GM12878 (cell line): ENCODE results near the gene C16orf96. TPM values are rescaled to one million over a fixed set of nuclear protein-coding genes. Genes with fewer than 3 reads are reported as not detected.

ENCODE experiments used
- ATAC-seq: fragments of 200-7000 bp; cut with Tn5 transposase; 3 replicates; pipeline ENCODE4 v1.9.1; 2020; ENCODE audit warnings: mild to moderate bottlenecking, moderate library complexity
- BruUV-seq: library from RNA; stranded (reverse); fragments of 400-500 nt; replicated peaks from 2 replicates; lab custom pipeline; 2021; lab: Mats Ljungman, UMichigan
- CTCF ChIA-PET: fragments of 300-600 bp; sonication (Branson Sonifier 250); formaldehyde crosslinking; extraction: SDS; loops from one replicate; lab custom pipeline; 2021; ENCODE audit warnings: inconsistent platforms; lab: Yijun Ruan, JAX
- POLR2A ChIA-PET: fragments of 350-600 bp; formaldehyde crosslinking; extraction: SDS; loops from one replicate; lab custom pipeline; 2021; ENCODE audit warnings: inconsistent platforms; lab: Charles Lee
- RAD21 ChIA-PET: fragments of 300-600 bp; sonication (Branson Sonifier 250); formaldehyde crosslinking; loops from one replicate; lab custom pipeline; 2023; ENCODE audit warnings: antibody characterized with exemption; ENCODE audit not compliant: unreplicated experiment; lab: Charles Lee
- SMC1A ChIA-PET: fragments of 300-600 bp; sonication (Branson Sonifier 250); formaldehyde crosslinking; loops from one replicate; lab custom pipeline; 2023; ENCODE audit not compliant: unreplicated experiment, uncharacterized antibody; lab: Charles Lee
- DNase-seq: peaks from one replicate; pipeline ENCODE4 v3.0.0-alpha.2; 2011; ENCODE audit warnings: low read depth, low spot score
- FAIRE-seq: peaks from 3 replicates; lab custom pipeline; 2011; peaks lifted over from hg19 to GRCh38; lab: Jason Lieb, UNC
- H2AFZ ChIP-seq: 2 replicates; pipeline ENCODE4 v1.6.0; 2011; ENCODE audit warnings: low read depth, low read length, control low read depth; ENCODE audit not compliant: control insufficient read depth
- H3K27ac ChIP-seq: 2 replicates; pipeline ENCODE4 v1.5.1; 2011; ENCODE audit warnings: control low read depth; ENCODE audit not compliant: control insufficient read depth, insufficient read depth
- H3K27me3 ChIP-seq, 2 experiments: replicated peaks in 1 of 2; 2 replicates each; pipeline versions ENCODE4 v1.6.0 to v1.6.1; 2011; ENCODE audit warnings: low read length in 1 of 2; ENCODE audit not compliant: control insufficient read depth in 2 of 2, insufficient read depth in 2 of 2
- H3K36me3 ChIP-seq, 2 experiments: 2 replicates each; pipeline ENCODE4 v1.5.1; 2011; ENCODE audit warnings: low read length in 1 of 2; ENCODE audit not compliant: control insufficient read depth in 2 of 2, insufficient read depth in 2 of 2
- H3K4me1 ChIP-seq: 2 replicates; pipeline ENCODE4 v1.6.1; 2011; ENCODE audit warnings: mild to moderate bottlenecking, low read length, moderate library complexity, mixed read lengths; ENCODE audit not compliant: control insufficient read depth, insufficient read depth
- H3K4me2 ChIP-seq: 2 replicates; pipeline ENCODE4 v1.6.0; 2011; ENCODE audit warnings: control low read depth; ENCODE audit not compliant: control insufficient read depth, insufficient read depth
- H3K4me3 ChIP-seq: fragments of 200-600 bp; sonication (generic); 2 replicates; pipeline ENCODE4 v1.5.1; 2016
- H3K79me2 ChIP-seq: 2 replicates; pipeline ENCODE4 v1.6.0; 2011; ENCODE audit warnings: low read length; ENCODE audit not compliant: control insufficient read depth, insufficient read depth
- H3K9ac ChIP-seq: 2 replicates; pipeline ENCODE4 v1.8.0; 2011; ENCODE audit warnings: low read length, control low read depth, mixed read lengths; ENCODE audit not compliant: control insufficient read depth, insufficient read depth
- H3K9me3 ChIP-seq: replicated peaks from 3 replicates; pipeline ENCODE4 v1.5.1; 2011; ENCODE audit warnings: mild to moderate bottlenecking, low read length; ENCODE audit not compliant: control insufficient read depth, insufficient read depth
- H4K20me1 ChIP-seq: 2 replicates; pipeline ENCODE4 v1.6.0; 2011; ENCODE audit not compliant: control insufficient read depth, insufficient read depth
- CBX3 ChIP-seq: fragments of 200-600 bp; sonication (generic); IDR thresholded peaks from 2 replicates; pipeline ENCODE4 v1.6.1; 2016; ENCODE audit warnings: low read depth, borderline replicate concordance
- CHD2 ChIP-seq: IDR thresholded peaks from 2 replicates; pipeline ENCODE4 v1.6.1; 2011; ENCODE audit warnings: low read depth, low read length, improper control_type of control experiment, borderline replicate concordance
- CREB1 ChIP-seq: IDR thresholded peaks from 2 replicates; pipeline ENCODE4 v1.6.1; 2012; ENCODE audit warnings: low read depth, mild to moderate bottlenecking, inconsistent platforms
- EED ChIP-seq: sonication (generic); IDR thresholded peaks from 2 replicates; pipeline ENCODE4 v1.6.1; 2016; ENCODE audit warnings: antibody characterized with exemption, low read depth
- IKZF2 ChIP-seq, 2 experiments: fragments of 450-650 bp; IDR thresholded peaks; 2 replicates each; pipeline ENCODE4 v1.6.1; 2017; ENCODE audit warnings: mild to moderate bottlenecking in 2 of 2, moderate library complexity in 2 of 2
- MEF2B ChIP-seq: fragments of 450-650 bp; IDR thresholded peaks from 2 replicates; pipeline ENCODE4 v1.6.1; 2018; ENCODE audit warnings: mild to moderate bottlenecking, moderate library complexity; ENCODE audit not compliant: partially characterized antibody, poor library complexity, severe bottlenecking
- PBX3 ChIP-seq: IDR thresholded peaks from 2 replicates; pipeline ENCODE4 v1.6.1; 2011; ENCODE audit warnings: mild to moderate bottlenecking, low read depth, low read length, moderate library complexity; ENCODE audit not compliant: insufficient replicate concordance
- RBBP5 ChIP-seq: fragments of 200-600 bp; sonication (generic); conservative IDR thresholded peaks from 2 replicates; pipeline ENCODE4 v1.6.1; 2016
- RUNX3 ChIP-seq: IDR thresholded peaks from 2 replicates; pipeline ENCODE4 v1.6.1; 2012; ENCODE audit warnings: low read length, inconsistent platforms
- SMAD5 ChIP-seq: IDR thresholded peaks from 2 replicates; pipeline ENCODE4 v1.6.1; 2016; ENCODE audit warnings: antibody characterized with exemption, low read depth
- USF2 ChIP-seq: IDR thresholded peaks from 2 replicates; pipeline ENCODE4 v1.6.1; 2011; ENCODE audit warnings: low read depth, low read length, improper control_type of control experiment, borderline replicate concordance
- YY1 ChIP-seq: IDR thresholded peaks from 2 replicates; pipeline ENCODE4 v1.6.1; 2011; ENCODE audit warnings: low read depth, mild to moderate bottlenecking, low read length
- ZNF207 ChIP-seq: fragments of 450-650 bp; IDR thresholded peaks from 2 replicates; pipeline ENCODE4 v1.6.1; 2014; ENCODE audit warnings: antibody characterized with exemption, mild to moderate bottlenecking, borderline replicate concordance
- ZNF274 ChIP-seq: IDR thresholded peaks from one replicate; pipeline ENCODE4 v1.8.0; 2011; ENCODE audit not compliant: insufficient read length, insufficient read depth
- ZZZ3 ChIP-seq: IDR thresholded peaks from 2 replicates; pipeline ENCODE4 v1.6.1; 2011; ENCODE audit warnings: low read depth; ENCODE audit not compliant: control insufficient read depth, insufficient read length
- WGBS: methylation state at CpG from one replicate; pipeline ENCODE4 v1.1.6; 2016; ENCODE audit warnings: low lambda C conversion rate; ENCODE audit not compliant: insufficient replicate concordance, insufficient coverage; ENCODE audit errors: missing lambda C conversion rate; 5-methylcytosine and 5-hydroxymethylcytosine counted together
- in situ Hi-C: fragments of 300-500 bp; cut with MboI; formaldehyde crosslinking; loops from 9 replicates; pipeline ENCODE4 v1.14.3; 2018; ENCODE audit warnings: mixed read lengths
- intact Hi-C: fragments of 100-400 bp; cut with micrococcal nuclease; formaldehyde crosslinking; loops from one replicate; pipeline ENCODE4 v1.14.2; 2022; ENCODE audit not compliant: unreplicated experiment
- polyA plus RNA-seq, 11 experiments: library from polyadenylated mRNA; depleted of rRNA in 4 of 11; unstranded in 6 of 11; stranded (reverse) in 5 of 11; fragments of >200 nt; fragmentation: Nextera tagmentation in 4 of 11; fragmentation: Illumina TruSeq in 1 of 11; extraction: Ambion mirVana in 4 of 11; extraction: Trizol in 1 of 11; gene quantifications; 1 replicate in 1 of 11; 2 replicates in 10 of 11; pipeline versions ENCODE4 v1.2.1 to v1.2.3, GENCODE V29; 2011 to 2016; ENCODE audit warnings: inconsistent platforms in 2 of 11, missing spikeins in 2 of 11, low read depth in 1 of 11
- total RNA-seq, 4 experiments: library from RNA; depleted of rRNA in 3 of 4; stranded (reverse); fragments of >200 nt in 3 of 4; fragmentation: Illumina TruSeq in 1 of 4; extraction: Trizol in 1 of 4; gene quantifications; 2 replicates each; pipeline versions ENCODE4 v1.2.1 to v1.2.3, GENCODE V29; 2013 to 2021

Gene C16orf96
- total and polyA plus RNA-seq, 10 of the 15 experiments (the other 5 are each of a cell fraction or from before 2014, with no cell fraction given): 0.01 to 0.08 (median 0.01) TPM; not detected in 7

- TF ChIP-seq IKZF2 (IDR thresholded peaks at IDR 0.05) (no peak), MEF2B (no peak), PBX3 (no peak), RUNX3 (peak; percentile 37; the same call in 1 of the 2 replicates), SMAD5 (no peak), YY1 (peak; percentile 69; the same call in 1 of the 2 replicates), ZNF274 (no peak), USF2 (no peak), EED (0 out of 2 replicates have a peak, but pooled peaks have one; percentile 37)
These were observed 49.7 kb upstream of the C16orf96 start (continued) for GRCh38 chr16:4506450-4506849.

GRCh38 chr16:4507588-4508345 lies 48.4 kb upstream of the C16orf96 start:
- 94% methylated on average over 17 of the region's 17 CpGs for WGBS
- no TSS peak for BruUV-seq
- Histone ChIP-seq H3K9me3 (no peaks in the 10 kb centered on the region), H3K4me1 (peaks cover 20% of the 10 kb centered on the region), H3K36me3 (peaks cover 24 to 43% of the 10 kb centered on the region in 2 experiments; a peak in 3 of 4 replicates), H4K20me1 (no peaks in the 10 kb centered on the region), H3K4me3 (no peak overlapping the region), H3K27ac (no peak overlapping the region), H3K9ac (no peak overlapping the region), H3K4me2 (no peak overlapping the region), H2AFZ (no peak overlapping the region), H3K79me2 (peaks cover 2% of the 10 kb centered on the region), H3K27me3 (no peaks in the 10 kb centered on the region)
- FAIRE-seq (no peak), ATAC-seq (no peak), DNase-seq (no peak)
- no peak for TF ChIP-seq RBBP5
- no peak for TF ChIP-seq ZZZ3
- no peak for TF ChIP-seq ZNF207
- TF ChIP-seq CBX3: no peak
- TF ChIP-seq CREB1: no peak
- no peak for TF ChIP-seq CHD2
- SMC1A ChIA-PET: interaction anchor here (0.8 to 4.0 kb wide), 10 partner anchors 7 to 117 kb away, joined by 3 to 41 read pairs (median 6); partner anchors contain the start of gene MGRN1
- intact Hi-C loops (loop anchor here (2.0 kb wide), 1 partner anchor 77 kb away; no protein-coding TSS in a partner anchor), in situ Hi-C loops (no loop called here)
- RAD21 ChIA-PET: interaction anchor here (0.9 to 4.1 kb wide), 8 partner anchors 7 to 117 kb away, joined by 3 to 26 read pairs (median 7); partner anchors contain the start of genes CDIP1 and MGRN1
- CTCF ChIA-PET: interaction anchor here (0.8 to 6.5 kb wide), 20 partner anchors 7 to 146 kb away, joined by 3 to 90 read pairs (median 5); partner anchors contain the start of genes CDIP1, CORO7 and MGRN1
- POLR2A ChIA-PET: interaction anchor here (0.5 to 2.1 kb wide), 2 partner anchors 14 to 108 kb away, joined by 3 to 6 read pairs; no protein-coding TSS in a partner anchor
